Tibial artery (tissue), 4 donors: ENCODE results near the gene POLE.

ENCODE experiments used
- DNase-seq, 2 donors: peaks; one replicate each; pipeline ENCODE4 v3.0.0-alpha.2; 2019
- H3K27ac ChIP-seq, 2 donors: fragments of 200-600 bp; sonication (generic) in 1 of 2; 1 replicate in 1 of 2; 2 replicates in 1 of 2; pipeline ENCODE4 v1.5.1; 2018 to 2019; ENCODE audit warnings: mild to moderate bottlenecking in 1 of 2
- H3K27me3 ChIP-seq, 2 donors: fragments of 200-600 bp; sonication (generic) in 1 of 2; one replicate each; pipeline versions ENCODE4 v1.5.1 to v1.6.0; 2016 to 2019
- H3K36me3 ChIP-seq, 3 donors: fragments of 200-600 bp; sonication (generic) in 2 of 3; one replicate each; pipeline ENCODE4 v1.5.1; 2016 to 2019; ENCODE audit warnings: mild to moderate bottlenecking in 2 of 3
- H3K4me1 ChIP-seq, 4 donors: fragments of 200-600 bp; sonication (generic) in 2 of 4; 1 replicate in 3 of 4; 2 replicates in 1 of 4; pipeline ENCODE4 v1.5.1; 2016 to 2019
- H3K4me3 ChIP-seq, 2 donors: fragments of 200-600 bp; sonication (generic) in 1 of 2; 1 replicate in 1 of 2; 2 replicates in 1 of 2; pipeline ENCODE4 v1.5.1; 2018 to 2019; ENCODE audit warnings: mild to moderate bottlenecking in 2 of 2
- H3K9me3 ChIP-seq, 3 donors: fragments of 200-600 bp; sonication (generic) in 1 of 3; one replicate each; pipeline ENCODE4 v1.5.1; 2016 to 2019
- intact Hi-C: fragments of 100-400 bp; cut with DNase I; formaldehyde crosslinking; loops from one replicate; pipeline ENCODE4 v1.15.0; 2023; ENCODE audit warnings: low total_unique reads
- TF ChIP-seq, protein P1 (sequence below), 2 experiments: fragments of 200-600 bp in 1 of 2; fragments of 450-650 bp in 1 of 2; IDR thresholded peaks; one replicate each; pipeline ENCODE4 v1.5.1; 2017 to 2019; ENCODE audit warnings: antibody characterized with exemption in 2 of 2, mild to moderate bottlenecking in 1 of 2, moderate library complexity in 1 of 2

Gene POLE

DNA sequence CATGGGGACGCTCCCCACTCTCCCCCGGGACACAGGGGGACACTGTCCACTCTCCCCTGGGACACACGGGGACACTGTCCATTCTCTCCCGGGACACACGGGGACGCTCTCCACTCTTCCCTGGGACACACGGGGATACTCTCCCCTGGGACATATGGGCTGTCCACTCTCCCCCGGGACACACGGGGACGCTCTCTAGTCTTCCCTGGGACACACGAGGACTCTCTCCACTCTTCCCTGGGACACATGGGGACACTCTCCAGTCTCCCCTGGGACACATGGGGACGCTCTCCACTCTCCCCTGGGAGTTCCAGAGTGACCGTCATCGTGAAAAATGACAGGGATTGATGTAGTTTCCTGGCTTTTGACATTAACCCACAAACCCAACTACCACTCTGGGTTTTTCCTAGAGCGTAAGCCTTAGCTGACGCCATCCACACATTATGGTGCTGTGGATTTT lies 71.5 kb downstream of the POLE start:
- intact Hi-C loops: loop anchor here (1.0 kb wide), 1 partner anchor 461 kb away; no protein-coding TSS in a partner anchor
- peaks cover 0 to 32% (median 19%) of the 10 kb centered on the region in 3 donors for H3K9me3 ChIP-seq
- H3K36me3 ChIP-seq: peaks cover 0 to 9% (median 0%) of the 10 kb centered on the region in 3 donors
- DNase-seq: no peak
- H3K4me1 ChIP-seq: peaks cover 0 to 19% (median 4%) of the 10 kb centered on the region in 4 donors
- H3K27me3 ChIP-seq: peaks cover 14 to 67% of the 10 kb centered on the region in 2 donors
- H3K27ac ChIP-seq: no peak overlapping the region
- H3K4me3 ChIP-seq: no peak overlapping the region
- TF ChIP-seq, protein P1, sequence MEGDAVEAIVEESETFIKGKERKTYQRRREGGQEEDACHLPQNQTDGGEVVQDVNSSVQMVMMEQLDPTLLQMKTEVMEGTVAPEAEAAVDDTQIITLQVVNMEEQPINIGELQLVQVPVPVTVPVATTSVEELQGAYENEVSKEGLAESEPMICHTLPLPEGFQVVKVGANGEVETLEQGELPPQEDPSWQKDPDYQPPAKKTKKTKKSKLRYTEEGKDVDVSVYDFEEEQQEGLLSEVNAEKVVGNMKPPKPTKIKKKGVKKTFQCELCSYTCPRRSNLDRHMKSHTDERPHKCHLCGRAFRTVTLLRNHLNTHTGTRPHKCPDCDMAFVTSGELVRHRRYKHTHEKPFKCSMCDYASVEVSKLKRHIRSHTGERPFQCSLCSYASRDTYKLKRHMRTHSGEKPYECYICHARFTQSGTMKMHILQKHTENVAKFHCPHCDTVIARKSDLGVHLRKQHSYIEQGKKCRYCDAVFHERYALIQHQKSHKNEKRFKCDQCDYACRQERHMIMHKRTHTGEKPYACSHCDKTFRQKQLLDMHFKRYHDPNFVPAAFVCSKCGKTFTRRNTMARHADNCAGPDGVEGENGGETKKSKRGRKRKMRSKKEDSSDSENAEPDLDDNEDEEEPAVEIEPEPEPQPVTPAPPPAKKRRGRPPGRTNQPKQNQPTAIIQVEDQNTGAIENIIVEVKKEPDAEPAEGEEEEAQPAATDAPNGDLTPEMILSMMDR (IDR thresholded peaks at IDR 0.05): no peak

GRCh38 chr12:132614861-132615578 lies 72.1 kb downstream of the POLE start:
- DNase-seq: peak; percentile 72 to 87
- Histone ChIP-seq H3K36me3 (peaks cover 0 to 9% (median 0%) of the 10 kb centered on the region in 3 donors), H3K4me1 (peaks cover 0 to 23% (median 9%) of the 10 kb centered on the region in 4 donors), H3K27ac (no peak overlapping the region), H3K4me3 (no peak overlapping the region), H3K27me3 (peaks cover 14 to 67% of the 10 kb centered on the region in 2 donors), H3K9me3 (peaks cover 0 to 32% (median 19%) of the 10 kb centered on the region in 3 donors)
- TF ChIP-seq, protein P1 (IDR thresholded peaks at IDR 0.05): peak; percentile 83 to 90
- intact Hi-C loops: loop anchor here (1.0 to 5.0 kb wide), 2 partner anchors 203 to 461 kb away; no protein-coding TSS in a partner anchor

- no peak for DNase-seq
- Histone ChIP-seq H3K4me3 (no peak overlapping the region), H3K4me1 (peaks cover 0 to 20% (median 11%) of the 10 kb centered on the region in 4 donors), H3K36me3 (peaks cover 0 to 9% (median 0%) of the 10 kb centered on the region in 3 donors), H3K27ac (no peak overlapping the region), H3K27me3 (peaks cover 11 to 67% of the 10 kb centered on the region in 2 donors), H3K9me3 (peaks cover 0 to 32% (median 19%) of the 10 kb centered on the region in 3 donors)
- intact Hi-C loops: loop anchor here (5.0 kb wide), 1 partner anchor 202 kb away; no protein-coding TSS in a partner anchor
- TF ChIP-seq, protein P1 (IDR thresholded peaks at IDR 0.05): no peak
Observed at GRCh38 chr12:132614029-132614428, 73.1 kb downstream of the POLE start.

DNA sequence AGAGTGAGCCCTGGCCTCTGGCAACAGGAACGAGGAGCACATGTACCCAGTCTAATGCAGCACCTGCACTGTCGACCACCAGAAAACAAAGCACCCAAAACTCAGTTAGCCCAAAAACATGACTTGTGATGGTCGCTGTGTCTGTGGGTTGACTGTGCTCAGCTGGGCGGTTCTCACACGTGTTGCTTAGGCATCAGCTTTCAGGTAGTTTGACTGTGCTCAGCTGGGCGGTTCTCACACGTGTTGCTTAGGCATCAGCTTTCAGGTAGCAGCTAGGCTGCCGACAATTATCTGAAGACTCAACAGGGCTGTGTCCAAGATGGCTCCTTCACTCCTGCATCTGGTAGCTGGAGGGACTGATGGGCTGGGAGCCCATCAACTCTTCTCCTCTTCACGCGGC lies 75.5 kb downstream of the POLE start:
- TF ChIP-seq, protein P1 (IDR thresholded peaks at IDR 0.05): no peak
- H3K27me3 ChIP-seq: peaks cover 7 to 68% of the 10 kb centered on the region in 2 donors
- intact Hi-C loops: loop anchor here (5.0 kb wide), 1 partner anchor 199 kb away; no protein-coding TSS in a partner anchor
- no peak overlapping the region for H3K4me3 ChIP-seq
- no peak overlapping the region for H3K27ac ChIP-seq
- H3K36me3 ChIP-seq: peaks cover 0 to 3% (median 0%) of the 10 kb centered on the region in 3 donors
- DNase-seq: no peak
- peaks cover 0 to 21% (median 11%) of the 10 kb centered on the region in 3 donors for H3K9me3 ChIP-seq
- peaks cover 0 to 9% (median 7%) of the 10 kb centered on the region in 4 donors for H3K4me1 ChIP-seq

- H3K27ac ChIP-seq: no peak overlapping the region
- H3K27me3 ChIP-seq: peaks cover 4 to 68% of the 10 kb centered on the region in 2 donors
- intact Hi-C loops: loop anchor here (5.0 kb wide), 1 partner anchor 199 kb away; no protein-coding TSS in a partner anchor
- TF ChIP-seq, protein P1 (IDR thresholded peaks at IDR 0.05): no peak
- no peaks in the 10 kb centered on the region for H3K36me3 ChIP-seq
- peaks cover 0 to 15% (median 6%) of the 10 kb centered on the region in 3 donors for H3K9me3 ChIP-seq
- H3K4me1 ChIP-seq: peaks cover 0 to 9% (median 7%) of the 10 kb centered on the region in 4 donors
- no peak overlapping the region for H3K4me3 ChIP-seq
- DNase-seq: no peak
Observed at GRCh38 chr12:132610866-132611602, 76.1 kb downstream of the POLE start.
